Measurements from ENCODE around the gene RUFY1. TPM values are rescaled to one million over a fixed set of nuclear protein-coding genes. Genes with fewer than 3 reads are reported as not detected.

Gene RUFY1
- total and polyA plus RNA-seq, 9 of the 15 experiments (the other 6 are each of a cell fraction or from before 2014, with no cell fraction given): 5.0 to 41.7 (median 29.6) TPM

- TF ChIP-seq ZNF146 (CRISPR knock-in tag; IDR thresholded peaks at IDR 0.05; ENCODE audit: unreplicated experiment) (no peak), CHD4 (IDR thresholded peaks at IDR 0.05; ENCODE audit: insufficient read depth, insufficient replicate concordance, low read depth, low read length, poor library complexity, severe bottlenecking) (no peak), MAX (CRISPR knock-in tag; IDR thresholded peaks at IDR 0.05) (0 out of 2 replicates have a peak, but pooled peaks have one; percentile 56), ZNF239 (CRISPR knock-in tag; IDR thresholded peaks at IDR 0.05) (0 out of 2 replicates have a peak, but pooled peaks have one; percentile 19), GTF2B (IDR thresholded peaks at IDR 0.05; ENCODE audit: extremely low read depth, insufficient read length) (peak; percentile 91), ZBTB5 (IDR thresholded peaks at IDR 0.05) (no peak), CBX3 (IDR thresholded peaks at IDR 0.05; ENCODE audit: borderline replicate concordance in 1 of 2, low read length in 2 of 2) (no peak), ZNF354B (CRISPR knock-in tag; IDR thresholded peaks at IDR 0.05) (no peak), ZNF121 (CRISPR knock-in tag; conservative IDR thresholded peaks at IDR 0.05) (no peak), MAFK (IDR thresholded peaks at IDR 0.05; ENCODE audit: low read length) (no peak), MTA1 (IDR thresholded peaks at IDR 0.05; ENCODE audit: borderline replicate concordance) (no peak), CUX1 (CRISPR knock-in tag; IDR thresholded peaks at IDR 0.05) (no peak), BACH1 (tag; IDR thresholded peaks at IDR 0.05) (no peak), SMAD4 (CRISPR knock-in tag; conservative IDR thresholded peaks at IDR 0.05) (peak; percentile 35; the same call in 1 of the 2 replicates), NKRF (IDR thresholded peaks at IDR 0.05; ENCODE audit: borderline replicate concordance) (peak; percentile 81; the same call in 1 of the 2 replicates)
These were observed 72.9 kb downstream of the RUFY1 start, which contains the start of gene HNRNPH1 (continued) for GRCh38 chr5:179623003-179623905.
